Measurements from ENCODE around the gene PRKG1. TPM values are rescaled to one million over a fixed set of nuclear protein-coding genes. Genes with fewer than 3 reads are reported as not detected.

PRKG1 gene
- total RNA-seq, 4 donors from 2014 or later: 24.5 to 46.1 (median 37.1) TPM

DNA sequence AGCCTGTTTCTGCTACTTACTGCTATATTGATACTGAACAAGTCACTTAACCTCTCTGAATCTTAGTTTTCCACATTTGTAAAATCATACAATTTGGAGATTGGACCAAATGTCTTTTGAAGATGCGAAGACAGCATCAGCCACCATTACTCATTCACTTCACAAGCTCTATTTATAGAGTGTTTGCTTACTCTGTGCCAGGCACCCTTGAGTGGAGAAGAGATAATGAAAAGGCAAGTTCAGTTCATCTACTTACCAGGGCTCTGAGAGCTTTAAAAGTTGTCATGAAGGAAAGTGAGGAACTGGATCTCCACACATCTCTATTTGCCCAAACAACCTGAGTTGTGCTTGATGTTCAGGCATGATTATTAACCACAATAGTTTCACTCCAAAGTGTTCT lies 347.6 kb downstream of the PRKG1 start:
- Histone ChIP-seq H3K36me3 (no peaks in the 10 kb centered on the region), H3K27ac (replicated peaks in 1 of 4) (peak overlapping the region; percentile 38 to 53 (median 51)), H3K4me3 (no peak overlapping the region), H3K9me3 (no peaks in the 10 kb centered on the region), H3K4me1 (peaks cover 13 to 20% (median 19%) of the 10 kb centered on the region in 4 donors), H3K27me3 (no peaks in the 10 kb centered on the region)
- WGBS: 61% methylated on average over 1 of the region's 1 CpG
- intact Hi-C loops (cut with DNase I): loop anchor here (2.0 to 5.0 kb wide), 2 partner anchors 31 to 360 kb away; no protein-coding TSS in a partner anchor
- TF ChIP-seq POLR2A (IDR thresholded peaks at IDR 0.05; ENCODE audit: low read depth): no peak
- no peak for TF ChIP-seq POLR2AphosphoS5 (IDR thresholded peaks at IDR 0.05)
- TF ChIP-seq EP300 (IDR thresholded peaks at IDR 0.05): no peak
- TF ChIP-seq, protein P1, sequence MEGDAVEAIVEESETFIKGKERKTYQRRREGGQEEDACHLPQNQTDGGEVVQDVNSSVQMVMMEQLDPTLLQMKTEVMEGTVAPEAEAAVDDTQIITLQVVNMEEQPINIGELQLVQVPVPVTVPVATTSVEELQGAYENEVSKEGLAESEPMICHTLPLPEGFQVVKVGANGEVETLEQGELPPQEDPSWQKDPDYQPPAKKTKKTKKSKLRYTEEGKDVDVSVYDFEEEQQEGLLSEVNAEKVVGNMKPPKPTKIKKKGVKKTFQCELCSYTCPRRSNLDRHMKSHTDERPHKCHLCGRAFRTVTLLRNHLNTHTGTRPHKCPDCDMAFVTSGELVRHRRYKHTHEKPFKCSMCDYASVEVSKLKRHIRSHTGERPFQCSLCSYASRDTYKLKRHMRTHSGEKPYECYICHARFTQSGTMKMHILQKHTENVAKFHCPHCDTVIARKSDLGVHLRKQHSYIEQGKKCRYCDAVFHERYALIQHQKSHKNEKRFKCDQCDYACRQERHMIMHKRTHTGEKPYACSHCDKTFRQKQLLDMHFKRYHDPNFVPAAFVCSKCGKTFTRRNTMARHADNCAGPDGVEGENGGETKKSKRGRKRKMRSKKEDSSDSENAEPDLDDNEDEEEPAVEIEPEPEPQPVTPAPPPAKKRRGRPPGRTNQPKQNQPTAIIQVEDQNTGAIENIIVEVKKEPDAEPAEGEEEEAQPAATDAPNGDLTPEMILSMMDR (IDR thresholded peaks at IDR 0.05): no peak
- no peak for DNase-seq (ENCODE audit: extremely low spot score)

DNA sequence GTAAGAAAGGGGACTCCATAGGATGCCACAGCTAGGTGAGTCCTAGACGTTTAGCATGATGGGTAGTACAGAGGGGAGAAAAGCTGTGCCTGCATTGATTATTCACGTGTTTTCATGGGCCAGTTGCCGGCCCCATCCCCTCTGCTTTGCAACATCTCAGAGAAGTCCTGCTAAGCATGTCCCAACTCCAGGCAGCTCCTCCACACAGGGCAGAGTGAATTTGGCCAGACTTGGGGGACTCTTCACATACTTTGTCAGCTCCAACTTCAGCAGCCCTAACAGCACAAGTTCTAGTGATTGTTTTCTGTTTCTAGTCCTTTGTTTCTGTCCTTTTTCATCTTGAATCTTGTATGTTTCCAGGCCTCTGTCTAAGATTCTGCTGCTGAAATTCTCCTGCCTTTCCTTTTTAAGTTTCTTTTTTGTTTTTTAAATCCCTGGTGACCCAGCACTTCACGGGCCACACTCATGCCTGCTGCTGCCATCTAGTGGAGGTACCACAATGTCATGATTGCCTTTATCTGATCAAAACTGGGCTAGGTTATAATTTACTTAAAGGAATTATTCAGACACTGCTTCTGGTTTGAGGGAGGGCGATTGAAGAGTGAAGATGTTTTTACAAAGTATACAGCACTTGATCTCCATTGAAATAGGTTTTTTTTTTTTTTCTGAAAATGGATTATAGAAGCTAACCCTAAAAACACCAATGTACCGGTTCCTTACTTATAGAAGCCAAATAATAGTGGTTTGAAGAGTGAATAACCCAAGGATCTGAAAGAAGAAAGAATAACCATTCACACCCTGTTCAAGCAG lies 348.2 kb downstream of the PRKG1 start:
- Histone ChIP-seq H3K27ac (replicated peaks in 1 of 4) (peak overlapping the region; percentile 38 to 53 (median 51)), H3K4me3 (no peak overlapping the region), H3K36me3 (no peaks in the 10 kb centered on the region), H3K9me3 (no peaks in the 10 kb centered on the region), H3K27me3 (no peaks in the 10 kb centered on the region), H3K4me1 (peaks cover 13 to 20% (median 19%) of the 10 kb centered on the region in 4 donors)
- no peak for DNase-seq (ENCODE audit: extremely low spot score)
- intact Hi-C loops (cut with DNase I): loop anchor here (2.0 to 5.0 kb wide), 2 partner anchors 32 to 360 kb away; no protein-coding TSS in a partner anchor
- WGBS: 64% methylated on average over 6 of the region's 6 CpGs
- TF ChIP-seq, protein P1 (IDR thresholded peaks at IDR 0.05): peak; percentile 70 to 79 (median 71)
- TF ChIP-seq POLR2A (IDR thresholded peaks at IDR 0.05; ENCODE audit: low read depth): no peak

DNA sequence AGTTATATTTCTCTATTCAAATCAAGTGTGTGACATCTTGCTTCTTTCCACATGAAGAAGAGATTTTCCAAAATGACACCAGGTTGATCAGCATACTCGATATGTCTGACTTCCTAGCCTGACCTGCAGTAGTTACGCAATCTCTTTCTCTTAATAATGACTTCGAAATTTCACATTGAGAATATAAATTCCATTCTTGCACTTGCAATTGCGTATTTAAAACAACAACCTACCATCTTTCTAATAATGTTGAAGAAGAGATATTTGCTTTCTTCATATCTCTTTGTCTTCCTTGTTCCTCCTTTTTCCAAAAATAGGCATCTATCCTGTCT lies 348.8 kb downstream of the PRKG1 start:
- peaks cover 13 to 20% (median 19%) of the 10 kb centered on the region in 4 donors for H3K4me1 ChIP-seq
- TF ChIP-seq, protein P1 (IDR thresholded peaks at IDR 0.05): no peak
- TF ChIP-seq EP300 (IDR thresholded peaks at IDR 0.05) (no peak), POLR2AphosphoS5 (IDR thresholded peaks at IDR 0.05) (no peak), POLR2A (IDR thresholded peaks at IDR 0.05; ENCODE audit: low read depth) (no peak)
- H3K4me3 ChIP-seq: no peak overlapping the region
- H3K27ac ChIP-seq (replicated peaks in 1 of 4): no peak overlapping the region
- intact Hi-C loops (cut with DNase I): loop anchor here (2.0 to 5.0 kb wide), 2 partner anchors 32 to 361 kb away; no protein-coding TSS in a partner anchor
- no peak for DNase-seq (ENCODE audit: extremely low spot score)
- WGBS: 83% methylated on average over 4 of the region's 4 CpGs
- no peaks in the 10 kb centered on the region for H3K9me3 ChIP-seq
- H3K36me3 ChIP-seq: no peaks in the 10 kb centered on the region
- H3K27me3 ChIP-seq: no peaks in the 10 kb centered on the region

DNA sequence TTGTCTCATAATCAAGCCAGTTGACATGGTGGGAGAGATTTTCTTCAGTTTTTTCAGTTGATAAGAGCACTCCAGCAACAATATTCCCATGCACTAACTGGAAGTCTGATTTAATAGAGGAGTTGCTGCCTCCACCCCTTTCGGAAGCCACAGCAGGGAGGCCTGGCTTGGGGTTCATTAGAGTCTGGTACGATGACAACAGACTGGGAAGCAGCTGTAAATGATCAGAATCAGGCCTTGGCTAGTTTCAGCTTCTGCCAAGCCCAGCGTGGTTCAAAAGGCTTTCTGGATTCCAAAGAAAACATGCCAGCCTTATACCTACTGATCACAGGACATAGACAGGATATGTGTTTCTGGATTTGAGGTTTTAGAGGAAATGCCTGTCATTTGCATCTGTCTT lies 351.1 kb downstream of the PRKG1 start:
- no peak overlapping the region for H3K27ac ChIP-seq (replicated peaks in 1 of 4)
- 62% methylated on average over 3 of the region's 3 CpGs for WGBS

More for the DNA sequence above, 351.1 kb downstream of the PRKG1 start:
- DNase-seq (ENCODE audit: extremely low spot score): no peak
- intact Hi-C loops (cut with DNase I): loop anchor here (5.0 kb wide), 1 partner anchor 418 kb away; no protein-coding TSS in a partner anchor
- H3K27me3 ChIP-seq: no peaks in the 10 kb centered on the region
- H3K4me1 ChIP-seq: peaks cover 13 to 20% (median 19%) of the 10 kb centered on the region in 4 donors
- no peak overlapping the region for H3K4me3 ChIP-seq
- TF ChIP-seq EP300 (IDR thresholded peaks at IDR 0.05): no peak
- no peak for TF ChIP-seq POLR2A (IDR thresholded peaks at IDR 0.05; ENCODE audit: low read depth)
- no peak for TF ChIP-seq POLR2AphosphoS5 (IDR thresholded peaks at IDR 0.05)
- TF ChIP-seq, protein P1 (IDR thresholded peaks at IDR 0.05): no peak
- no peaks in the 10 kb centered on the region for H3K36me3 ChIP-seq
- H3K9me3 ChIP-seq: no peaks in the 10 kb centered on the region

Data from esophagus muscularis mucosa (tissue), 4 donors.